NCI-H1436 treated with DMSO at 0.1 percent for 48 hours (cell line): ENCODE results near the gene GGTLC2.
"Not testable (repeated sequence)": the region's sequence is repeated elsewhere in the genome, so short reads cannot be mapped to it uniquely, and the experiment has no call there.

Experiments
- DNase-seq: peaks from one replicate; lab custom pipeline; 2025; lab: John Stamatoyannopoulos, UW

GGTLC2 gene

DNA sequence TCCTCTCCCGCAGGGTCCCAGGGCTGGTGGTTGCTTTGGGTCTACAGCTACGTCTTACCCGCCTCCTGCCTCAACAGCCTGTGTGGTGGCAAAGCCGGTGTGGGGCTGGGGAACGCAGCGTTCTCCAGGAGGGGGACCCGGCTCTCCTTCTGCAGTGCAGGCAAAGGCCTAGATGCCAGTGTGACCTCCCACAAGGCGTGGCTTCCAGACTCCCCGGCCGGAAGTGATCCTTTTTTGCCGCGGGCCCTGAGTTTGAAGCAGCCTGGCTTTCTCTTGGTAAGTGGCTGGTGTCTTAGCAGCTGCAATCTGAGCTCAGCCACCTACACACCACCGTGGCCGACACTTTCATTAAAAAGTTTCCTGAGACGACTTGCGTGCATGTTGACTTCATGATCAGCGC lies 6.1 kb upstream of the GGTLC2 start:
- DNase-seq: not testable (repeated sequence)

DNA sequence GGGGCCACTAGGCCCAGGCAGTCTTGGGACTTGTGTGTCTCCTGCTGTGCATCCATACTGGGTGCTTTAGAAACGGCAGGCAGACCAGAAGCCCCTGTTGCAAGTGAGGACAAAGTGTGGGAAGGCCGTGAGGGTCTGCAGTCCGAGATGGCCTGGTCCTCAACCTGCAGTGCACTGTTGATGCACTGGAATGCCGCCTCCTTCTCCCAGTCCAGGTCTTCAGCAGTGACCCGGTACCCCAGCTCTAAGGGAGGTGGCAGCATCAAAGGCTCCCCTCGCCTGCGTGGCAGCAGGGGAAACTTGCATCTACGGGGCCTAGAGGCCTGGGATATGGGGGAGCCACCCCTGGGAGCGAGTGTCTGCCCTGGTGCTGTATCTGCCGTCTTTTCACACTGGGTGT lies 2.2 kb upstream of the GGTLC2 start:
- DNase-seq: not testable (repeated sequence)

DNA sequence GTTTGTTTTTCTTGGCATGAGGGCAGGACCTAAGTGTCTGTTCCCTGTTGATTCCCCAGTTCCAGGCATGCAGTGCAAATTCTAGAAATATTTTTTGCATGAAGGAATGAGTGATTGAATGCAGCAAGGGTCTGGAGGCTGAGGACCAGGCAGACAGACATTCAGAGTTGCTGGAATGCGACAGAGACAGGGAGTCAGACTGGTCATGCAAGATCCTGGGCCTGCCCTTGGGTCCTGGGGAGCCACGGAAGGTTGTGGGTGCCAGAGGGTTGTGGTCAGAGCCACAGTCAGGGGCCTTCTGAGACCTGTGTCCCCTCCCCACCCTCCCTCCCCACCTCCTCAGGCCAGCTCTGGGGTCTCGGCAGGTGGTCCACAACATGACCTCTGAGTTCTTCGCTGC lies 1.6 kb downstream of the GGTLC2 start:
- DNase-seq: not testable (repeated sequence)

DNA sequence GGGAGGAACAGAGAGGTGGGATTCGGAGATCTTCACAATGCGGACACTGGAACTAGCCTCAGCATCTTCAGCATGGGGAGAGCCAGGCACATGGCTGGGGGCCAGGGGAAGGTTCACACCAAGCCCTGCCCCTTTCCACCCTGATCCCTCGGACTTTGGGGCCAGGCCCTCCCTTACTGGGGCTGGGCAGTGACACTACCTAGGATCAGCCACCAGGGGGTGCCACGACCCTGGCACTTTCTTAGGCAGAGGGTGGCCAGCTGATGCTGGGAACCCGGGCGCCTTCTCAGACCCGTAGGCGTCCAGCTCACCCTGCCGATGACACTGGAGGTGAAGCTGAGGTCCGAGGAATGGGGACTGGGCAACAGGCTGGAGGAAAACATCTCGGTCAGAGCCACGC lies 3.5 kb downstream of the GGTLC2 start:
- not testable (repeated sequence) for DNase-seq

DNA sequence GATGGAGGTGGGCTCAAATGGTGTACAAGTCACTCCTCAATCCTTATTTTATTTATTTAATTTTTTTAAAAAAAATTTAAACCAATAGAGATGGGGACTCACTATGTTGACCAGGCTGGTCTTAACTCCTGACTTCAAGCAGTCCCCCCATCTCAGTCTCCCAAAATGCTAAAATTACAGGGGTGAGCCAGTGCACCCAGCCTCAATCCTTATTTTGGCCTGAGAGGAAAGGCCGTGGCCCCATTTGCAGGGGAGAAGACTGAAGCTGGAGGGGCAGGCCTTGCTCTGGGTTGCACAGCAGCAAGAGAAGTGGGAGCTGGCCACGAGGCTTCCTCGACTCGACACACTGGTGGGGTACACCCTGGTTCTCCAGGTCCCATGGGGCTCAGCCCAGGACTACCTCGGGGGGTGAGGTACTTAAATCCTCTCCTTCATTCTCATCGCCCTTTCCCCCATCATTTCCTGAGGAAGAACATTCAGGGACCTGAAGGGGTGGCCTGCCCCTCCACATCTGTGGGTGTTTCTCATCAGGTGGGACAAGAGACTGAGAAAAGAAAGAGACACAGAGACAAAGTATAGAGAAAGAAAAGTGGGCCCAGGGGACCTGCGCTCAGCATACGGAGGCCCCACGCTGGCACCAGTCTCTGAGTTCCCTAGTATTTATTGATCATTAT lies 4.6 kb downstream of the GGTLC2 start:
- DNase-seq: not testable (repeated sequence)

DNA sequence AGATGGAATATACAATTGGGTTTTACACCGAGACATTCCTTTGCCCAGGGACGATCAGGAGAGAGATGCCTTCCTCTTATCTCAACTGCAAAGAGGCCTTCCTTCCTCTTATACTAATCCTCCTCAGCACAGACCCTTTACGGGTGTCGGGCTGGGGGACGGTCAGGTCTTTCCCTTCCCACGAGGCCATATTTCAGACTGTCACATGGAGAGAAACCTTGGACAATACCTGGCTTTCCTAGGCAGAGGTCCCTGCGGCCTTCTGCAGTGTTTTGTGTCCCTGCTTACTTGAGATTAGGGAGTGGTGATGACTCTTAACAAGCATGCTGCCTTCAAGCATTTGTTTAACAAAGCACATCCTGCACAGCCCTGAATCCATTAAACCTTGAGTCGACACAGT lies 5.3 kb downstream of the GGTLC2 start:
- not testable (repeated sequence) for DNase-seq

DNA sequence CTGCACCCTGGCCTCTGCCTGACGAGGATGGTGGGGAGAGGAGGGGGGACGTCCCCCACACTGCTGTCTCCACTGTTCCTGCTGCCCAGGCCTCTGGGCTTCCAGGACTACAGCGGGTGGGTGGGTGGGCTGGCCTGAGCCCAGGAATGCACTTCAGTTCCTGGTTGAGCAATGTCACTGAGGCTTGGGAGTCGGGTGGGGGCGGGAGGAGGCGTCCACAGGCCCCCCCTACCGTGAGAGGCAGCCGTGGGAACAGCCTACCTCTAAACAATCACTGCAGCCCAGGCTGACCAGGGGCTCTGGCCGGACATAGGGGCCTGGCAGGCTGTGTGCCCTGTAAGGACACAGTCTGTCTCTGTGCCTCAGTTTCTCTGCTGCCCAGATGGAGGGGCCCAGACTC lies 6.0 kb downstream of the GGTLC2 start:
- DNase-seq: not testable (repeated sequence)

DNA sequence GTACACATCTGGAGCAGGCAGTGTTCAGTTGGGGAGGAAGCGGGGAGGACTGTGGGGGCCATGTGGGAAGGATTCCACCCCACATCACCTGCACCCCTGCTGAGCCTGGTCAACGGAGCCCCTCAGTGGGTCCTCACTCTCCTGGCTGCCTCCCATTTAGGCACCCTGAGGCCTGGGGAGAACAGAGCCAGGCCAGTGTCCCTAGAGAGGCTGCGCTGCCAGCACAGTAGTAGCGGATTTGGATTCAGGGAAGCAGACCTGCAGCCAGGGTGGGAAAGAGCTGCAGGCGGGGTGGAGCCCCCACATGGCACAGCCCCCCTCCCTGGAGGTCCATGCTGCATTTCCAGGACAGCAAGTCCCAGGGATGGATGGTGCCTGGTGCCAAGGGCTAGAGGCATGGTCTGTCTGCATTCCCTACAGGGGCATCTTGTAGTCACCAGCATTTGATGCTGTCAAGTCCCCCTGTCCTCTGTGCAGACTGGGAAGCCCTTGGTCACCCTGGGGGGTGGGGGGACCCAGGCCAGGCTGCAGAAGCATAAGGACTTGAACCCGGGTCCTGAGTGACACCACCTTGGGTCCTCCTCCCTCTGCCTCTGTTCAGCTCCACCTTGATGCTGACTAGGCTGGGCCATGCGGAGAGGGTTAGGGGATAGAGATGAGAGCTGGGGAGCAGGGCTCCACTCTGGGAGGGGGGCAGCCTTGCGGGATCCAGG lies 6.5 kb downstream of the GGTLC2 start:
- DNase-seq: not testable (repeated sequence)

DNA sequence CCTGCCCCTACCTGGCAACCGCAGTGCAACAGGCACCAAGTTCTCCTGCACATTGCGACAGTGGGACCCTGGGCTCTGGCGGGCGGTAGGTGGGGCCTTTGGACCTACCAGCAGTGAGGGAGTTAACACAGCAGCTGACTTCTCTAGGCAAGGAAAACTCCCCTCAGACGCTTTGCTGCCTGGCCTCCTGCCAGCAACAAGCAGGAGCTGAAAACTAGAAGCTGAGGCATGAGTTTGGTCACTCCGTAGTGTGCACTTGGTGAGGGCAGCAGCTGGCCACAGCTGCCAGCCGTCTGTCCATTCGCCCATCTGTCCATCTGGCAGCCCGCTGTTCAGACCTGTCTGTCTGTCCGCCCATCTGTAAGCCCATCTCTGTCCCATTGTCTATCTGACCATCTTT lies 7.2 kb downstream of the GGTLC2 start:
- DNase-seq: not testable (repeated sequence)

DNA sequence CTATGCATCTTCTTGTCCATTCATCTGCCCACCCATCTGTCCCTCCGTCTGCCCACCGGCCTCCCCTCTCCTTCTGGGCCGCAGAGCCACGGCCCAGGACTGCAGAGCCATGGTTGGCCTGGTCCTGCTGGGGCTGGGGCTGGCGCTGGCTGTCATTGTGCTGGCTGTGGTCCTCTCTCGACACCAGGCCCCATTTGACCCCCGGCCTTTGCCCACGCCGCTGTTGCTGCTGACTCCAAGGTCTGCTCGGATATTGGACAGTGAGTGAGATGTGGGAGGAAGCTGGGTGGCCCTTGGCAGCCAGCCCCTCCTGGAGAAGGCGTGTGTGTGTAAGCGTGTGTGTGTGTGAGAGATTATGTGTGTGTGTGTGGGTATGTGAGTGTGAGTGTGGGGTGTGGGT lies 7.7 kb downstream of the GGTLC2 start:
- not testable (repeated sequence) for DNase-seq

DNA sequence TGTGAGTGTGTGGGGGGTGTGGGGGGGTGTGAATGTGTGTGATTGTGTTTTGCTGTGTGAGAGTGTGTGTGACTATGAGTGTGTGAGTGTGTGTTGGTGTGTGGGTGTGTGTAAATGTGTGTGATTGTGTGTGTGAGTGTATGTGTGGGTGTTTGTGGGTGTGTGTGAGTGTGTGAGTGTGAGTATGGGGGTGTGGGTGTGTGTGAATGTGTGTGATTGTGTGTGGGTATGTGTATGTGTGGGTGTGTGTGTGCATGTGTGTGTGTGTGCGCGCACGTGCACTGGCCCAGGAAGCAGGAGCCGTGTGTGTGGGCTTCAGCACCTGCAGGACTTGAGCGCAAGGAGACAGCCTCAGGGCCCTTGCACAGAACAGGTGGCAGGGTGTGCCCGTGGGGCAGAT lies 8.2 kb downstream of the GGTLC2 start:
- DNase-seq: not testable (repeated sequence)

DNA sequence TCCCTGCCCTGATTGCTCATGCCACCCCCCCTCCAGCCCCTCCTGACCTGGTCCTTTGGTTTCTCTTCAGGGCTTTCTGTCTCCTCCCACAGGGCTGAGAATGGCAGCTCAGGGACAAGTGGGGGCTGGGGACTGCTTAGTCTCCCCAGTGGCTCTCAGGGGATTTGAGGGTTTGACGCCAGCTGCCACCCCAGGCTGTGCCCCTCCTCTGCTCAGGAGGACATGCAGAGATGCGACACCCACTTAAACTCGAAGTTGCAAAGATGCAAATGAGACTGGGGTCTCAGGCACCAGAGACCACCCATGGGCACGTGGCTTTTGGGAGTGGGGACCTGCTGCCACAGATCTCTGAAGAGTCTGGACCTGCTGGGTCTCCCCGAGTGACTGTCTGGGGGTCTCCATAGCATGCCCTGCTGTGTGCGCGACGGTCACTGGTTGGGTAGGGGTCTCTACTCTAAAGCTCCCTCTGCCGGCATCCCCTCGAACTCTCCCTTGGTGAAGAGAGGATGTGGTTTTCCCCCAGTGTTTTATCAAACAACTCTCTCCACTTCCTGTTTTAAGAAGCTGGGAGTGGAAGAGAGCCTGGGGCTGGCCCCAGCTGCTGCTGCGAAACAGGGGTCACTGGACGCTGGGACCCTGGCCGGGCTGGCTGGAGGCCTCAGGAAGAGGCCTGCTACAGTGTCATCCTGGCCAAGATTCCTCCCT lies 9.4 kb downstream of the GGTLC2 start:
- DNase-seq: not testable (repeated sequence)

DNA sequence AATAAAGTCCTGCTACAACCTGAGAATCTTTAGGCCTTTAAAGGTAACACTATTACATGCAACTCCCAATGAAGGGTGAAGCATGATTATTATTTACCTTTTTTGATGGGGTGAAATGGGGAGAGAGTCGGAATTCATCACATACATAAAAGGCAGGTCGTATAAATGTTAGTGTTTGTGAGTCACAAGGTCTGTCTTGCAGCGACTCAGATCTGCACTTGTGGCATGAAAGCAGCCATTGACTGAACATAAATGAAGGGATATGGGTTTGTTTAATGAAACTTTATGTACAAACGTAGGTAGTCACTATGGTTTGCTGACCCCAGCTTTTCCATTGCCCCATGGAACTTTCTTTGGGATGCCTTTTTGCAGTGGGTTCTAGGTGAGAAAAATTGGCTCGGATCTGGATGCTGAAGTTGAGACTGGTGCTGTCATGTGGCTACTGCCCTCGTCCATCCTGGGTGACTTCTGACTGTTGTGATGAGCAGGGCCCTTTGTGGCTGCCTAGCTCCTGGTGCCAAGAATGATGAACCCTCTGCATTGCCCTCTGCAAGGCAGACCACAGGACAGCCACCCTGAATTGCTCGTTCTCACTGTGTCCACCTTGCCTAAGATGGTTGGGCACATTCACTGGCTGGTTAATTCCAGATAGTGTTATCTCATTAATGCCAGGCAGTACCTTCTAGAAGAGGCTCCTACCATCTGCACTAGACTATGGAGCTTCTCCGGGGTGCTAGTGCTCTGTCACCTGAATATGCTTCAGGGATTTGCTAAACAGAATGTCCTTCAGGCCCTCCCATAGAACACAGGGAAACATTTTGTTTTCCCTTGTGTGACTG lies 11.3 kb downstream of the GGTLC2 start:
- no peak for DNase-seq

DNA sequence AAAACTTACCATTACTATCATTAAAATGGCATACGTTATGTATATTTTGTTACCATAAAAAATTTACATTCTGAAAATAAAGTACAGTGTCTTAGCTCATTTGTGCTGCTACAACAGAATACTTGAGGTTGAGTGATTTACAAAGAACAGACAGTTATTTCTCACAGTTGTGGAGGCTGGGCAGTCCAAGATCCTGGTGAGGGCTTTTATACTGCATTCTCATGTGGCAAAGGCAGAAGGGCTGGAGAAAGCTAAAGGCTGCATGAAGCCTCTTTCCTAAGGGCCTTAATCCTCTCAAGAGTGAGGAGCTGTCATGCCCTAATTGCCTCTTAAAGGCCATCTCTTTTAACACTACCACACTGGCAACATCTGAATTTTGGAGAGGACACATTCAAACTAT lies 13.3 kb downstream of the GGTLC2 start:
- no peak for DNase-seq

DNA sequence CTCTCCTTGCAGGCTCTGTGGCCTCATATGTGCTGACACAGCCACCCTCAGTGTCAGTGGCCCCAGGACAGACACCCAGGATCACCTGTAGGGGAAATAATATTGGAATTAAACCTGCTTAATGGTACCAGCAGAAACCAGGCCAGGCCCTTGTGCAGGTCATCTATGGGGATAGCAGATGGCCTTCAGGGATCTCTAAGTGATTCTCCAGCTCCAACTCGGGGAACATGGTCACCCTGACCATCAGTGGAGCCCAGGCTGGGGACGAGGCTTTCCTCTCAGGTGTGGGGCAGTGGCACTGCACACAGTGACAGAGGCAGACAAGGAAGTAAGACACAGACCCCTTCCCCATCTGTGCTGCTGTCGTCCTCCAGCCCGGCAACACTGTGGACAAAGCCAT lies 16.9 kb downstream of the GGTLC2 start:
- no peak for DNase-seq

DNA sequence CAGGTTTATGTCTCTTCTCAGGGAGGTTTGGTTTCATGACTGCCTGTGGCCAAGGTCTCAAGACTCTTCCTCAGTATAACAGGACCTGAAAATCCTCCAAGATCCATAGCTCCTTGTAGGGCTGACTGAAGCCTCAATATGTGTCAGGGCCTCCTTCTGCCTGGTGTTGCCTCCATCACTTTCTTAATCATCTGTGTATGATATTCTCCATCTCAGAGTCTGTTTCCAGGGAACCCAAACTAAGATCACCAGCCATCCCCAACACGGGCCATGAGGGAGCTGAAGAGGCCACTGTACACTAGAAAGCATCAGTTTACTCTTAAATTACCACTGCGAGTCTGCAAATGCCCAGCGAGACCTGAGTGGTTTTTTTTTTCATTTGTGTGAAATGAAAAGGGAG lies 17.7 kb downstream of the GGTLC2 start:
- DNase-seq: no peak

DNA sequence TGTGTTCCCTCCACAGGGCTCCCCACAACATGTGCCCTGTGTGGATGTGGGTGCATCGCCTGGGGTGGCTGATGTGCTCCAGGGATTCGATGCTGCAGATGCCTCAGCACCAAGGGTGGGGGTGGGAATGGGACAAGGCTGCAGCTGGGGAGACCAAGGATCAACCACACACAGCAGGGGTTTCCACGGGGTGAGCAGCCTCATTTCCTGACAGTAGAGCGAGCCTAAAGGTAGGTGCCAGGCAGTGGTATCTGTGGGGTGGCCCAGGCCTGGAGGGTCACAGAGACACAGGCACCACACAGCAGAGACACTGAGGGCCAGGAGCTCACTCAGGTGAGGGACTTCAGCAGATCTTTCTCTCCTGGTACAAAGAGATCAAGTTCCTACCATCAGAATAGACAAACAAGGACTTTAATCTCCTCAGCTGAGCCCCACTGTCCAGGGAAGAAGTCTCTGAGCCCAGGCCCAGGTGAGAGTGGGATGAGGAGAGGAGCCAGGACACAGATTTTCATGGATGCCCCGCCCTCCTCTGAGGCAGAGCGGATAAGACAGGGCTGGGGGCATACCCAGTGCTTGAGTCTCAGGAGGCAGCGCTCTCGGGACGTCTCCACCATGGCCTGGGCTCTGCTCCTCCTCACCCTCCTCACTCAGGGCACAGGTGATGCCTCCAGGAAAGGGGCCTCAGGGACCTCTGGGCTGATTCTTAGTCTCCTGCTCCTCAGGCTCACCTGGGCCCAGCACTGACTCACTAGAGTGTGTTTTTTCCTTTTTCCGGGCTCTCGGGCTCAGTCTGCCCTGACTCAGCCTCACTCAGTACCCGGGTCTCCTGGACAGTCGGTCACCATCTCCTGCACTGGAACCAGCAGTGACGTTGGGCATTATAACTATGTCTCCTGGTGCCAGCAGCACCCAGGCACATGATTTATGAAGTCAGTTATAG lies 19.7 kb downstream of the GGTLC2 start:
- no peak for DNase-seq

DNA sequence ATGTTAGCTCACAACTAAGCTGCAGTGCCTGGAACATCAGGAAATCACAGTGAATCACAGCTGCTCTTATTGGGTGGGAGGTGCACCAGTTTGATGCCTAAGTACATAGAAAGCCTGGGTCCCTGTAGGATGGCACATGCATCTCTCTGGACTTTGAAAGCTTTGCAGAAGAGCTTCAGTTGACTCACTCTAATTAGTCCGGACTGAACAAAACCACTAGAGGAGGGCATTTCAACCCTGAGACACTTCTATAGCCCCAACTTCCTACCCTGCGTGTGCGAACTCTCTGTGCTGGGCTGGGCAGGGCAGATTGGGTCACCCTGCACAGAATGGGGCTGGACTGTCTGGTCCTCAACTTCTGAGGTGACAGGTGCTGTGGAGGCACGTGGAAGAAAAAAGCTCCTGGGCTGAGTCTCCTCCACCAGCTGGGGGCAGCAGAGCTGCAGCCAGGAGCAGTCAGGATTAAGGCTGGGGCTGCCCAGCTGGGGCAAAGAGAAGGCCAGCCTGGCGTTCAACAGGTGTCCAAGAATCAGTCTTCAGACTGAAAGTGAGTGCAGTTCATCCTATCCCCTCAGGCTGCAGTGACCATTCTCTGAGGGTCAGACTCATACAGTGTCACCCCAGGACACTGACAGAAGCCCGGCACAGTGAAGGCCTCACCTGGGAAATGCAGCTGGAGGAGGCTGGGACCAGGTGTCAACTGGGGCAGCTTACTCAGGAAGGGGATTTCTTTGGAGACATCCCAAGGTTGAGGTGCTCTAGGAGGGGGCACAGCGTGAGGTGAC lies 22.1 kb downstream of the GGTLC2 start:
- no peak for DNase-seq

DNA sequence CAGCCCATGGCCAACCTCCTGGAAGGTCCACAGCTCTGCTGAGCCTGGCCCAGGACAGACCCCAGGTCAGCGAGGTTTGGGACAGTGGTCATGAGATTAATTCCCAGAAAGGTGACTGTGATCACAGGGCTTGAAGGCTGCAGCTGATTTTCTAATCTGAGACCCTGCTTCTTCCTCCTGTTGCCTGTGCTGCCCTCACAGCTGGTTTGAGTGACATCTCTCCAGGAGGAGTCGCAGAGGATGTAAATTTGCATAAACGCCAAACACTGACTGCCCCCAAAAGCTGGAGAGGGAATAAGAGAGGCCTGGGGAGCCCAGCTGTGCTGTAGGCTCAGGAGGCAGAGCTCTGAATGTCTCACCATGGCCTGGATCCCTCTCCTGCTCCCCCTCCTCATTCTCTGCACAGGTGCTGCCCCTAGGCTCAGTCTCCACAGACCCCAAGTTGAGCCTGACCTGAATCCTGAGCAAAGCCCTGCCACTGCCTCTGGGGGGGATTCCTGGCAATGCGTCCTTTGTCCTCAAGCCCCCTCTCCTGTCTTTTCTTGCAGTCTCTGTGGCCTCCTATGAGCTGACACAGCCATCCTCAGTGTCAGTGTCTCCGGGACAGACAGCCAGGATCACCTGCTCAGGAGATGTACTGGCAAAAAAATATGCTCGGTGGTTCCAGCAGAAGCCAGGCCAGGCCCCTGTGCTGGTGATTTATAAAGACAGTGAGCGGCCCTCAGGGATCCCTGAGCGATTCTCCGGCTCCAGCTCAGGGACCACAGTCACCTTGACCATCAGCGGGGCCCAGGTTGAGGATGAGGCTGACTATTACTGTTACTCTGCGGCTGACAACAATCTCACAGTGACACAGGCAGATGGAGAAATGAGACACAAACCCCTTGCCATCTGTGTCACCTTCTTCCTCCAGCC lies 23.8 kb downstream of the GGTLC2 start:
- DNase-seq: no peak
